Astrocyte of the hippocampus (primary cell): ENCODE data around the gene DISP1.

Experiments used
- DNase-seq: peaks from one replicate; pipeline ENCODE4 v3.0.0; 2011; ENCODE audit warnings: low read depth, low spot score

DISP1 gene

DNA sequence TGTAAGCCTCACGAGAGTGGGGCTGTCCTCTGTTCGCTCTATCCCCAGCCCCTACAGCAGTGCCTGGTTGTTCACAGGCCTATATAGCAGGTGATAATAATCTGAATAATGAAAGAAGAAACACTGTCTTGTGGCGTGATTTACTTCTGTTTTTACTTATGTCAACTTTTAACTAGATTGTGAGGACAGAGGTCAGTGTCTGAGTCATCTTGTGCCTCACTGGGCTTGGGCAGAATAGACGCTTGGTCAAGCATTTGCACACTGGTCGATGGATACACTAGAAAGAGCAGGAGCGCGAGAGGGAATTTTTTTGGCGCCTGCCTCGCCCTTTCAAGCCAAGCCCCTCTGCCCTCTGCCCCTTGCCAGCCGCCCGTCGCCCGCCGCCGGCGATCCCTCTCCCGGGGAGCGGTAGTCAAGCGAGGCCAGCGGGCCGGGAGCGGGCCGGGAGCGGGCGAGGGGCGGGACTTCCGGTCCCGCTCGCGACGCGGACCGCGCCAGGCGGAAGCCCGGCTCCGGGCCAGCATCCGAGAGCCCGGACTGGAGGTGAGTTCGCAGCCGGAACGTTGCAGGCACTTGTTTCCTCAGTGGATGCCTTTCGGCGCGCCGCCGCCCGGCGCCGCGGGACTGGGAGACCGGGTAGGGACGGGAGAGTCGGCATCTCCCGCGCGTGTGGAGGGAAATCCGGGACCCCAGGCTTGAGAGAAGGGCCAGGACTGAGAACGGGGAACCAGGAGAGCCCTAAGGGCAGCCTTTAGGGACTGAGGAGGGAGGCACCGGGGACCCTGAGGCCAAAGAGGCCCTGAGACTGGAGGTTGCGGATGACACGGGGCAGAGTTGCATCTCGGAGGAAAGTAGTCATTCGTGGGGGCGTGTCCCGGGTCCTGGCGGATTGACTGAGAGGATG, at the start of gene DISP1:
DISP1 (plus strand) TSS at position 504 of the 904 bp plus-strand sequence. CDS start 127,785 bp downstream, outside the sequence.
- peak; percentile 92 for DNase-seq

GRCh38 chr1:222767152-222767571, 47.7 kb upstream of the DISP1 start:
- DNase-seq, result no peak

- no peak for DNase-seq
Observed at GRCh38 chr1:222768592-222768991, 46.2 kb upstream of the DISP1 start.

- no peak for DNase-seq
Observed at GRCh38 chr1:222769181-222769580, 45.7 kb upstream of the DISP1 start.

- DNase-seq, result peak; percentile 60
Observed at GRCh38 chr1:222769971-222770620, 44.7 kb upstream of the DISP1 start.

DNA sequence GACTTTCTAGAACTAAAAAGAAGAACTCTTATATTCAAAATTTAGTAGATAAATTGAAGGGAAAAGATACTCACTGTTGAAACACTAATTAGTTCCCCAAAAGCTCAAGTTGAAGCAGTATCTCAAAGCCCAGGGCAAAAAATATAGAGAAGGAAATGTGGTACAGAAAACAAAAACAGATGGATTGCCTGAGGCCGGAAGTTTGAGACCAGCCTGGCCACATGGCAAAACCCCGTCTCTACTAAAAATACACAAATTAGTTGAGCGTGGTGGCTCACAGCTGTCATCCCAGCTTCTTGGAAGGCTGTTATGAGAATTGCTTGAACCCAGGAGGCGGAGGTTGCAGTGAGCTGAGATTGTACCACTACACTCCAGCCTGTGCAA, 41.9 kb upstream of the DISP1 start:
- DNase-seq, result no peak

- DNase-seq, result no peak
Observed at GRCh38 chr1:222777463-222777862, 37.4 kb upstream of the DISP1 start.

- DNase-seq, result no peak
Observed at GRCh38 chr1:222777977-222778376, 36.9 kb upstream of the DISP1 start.

DNA sequence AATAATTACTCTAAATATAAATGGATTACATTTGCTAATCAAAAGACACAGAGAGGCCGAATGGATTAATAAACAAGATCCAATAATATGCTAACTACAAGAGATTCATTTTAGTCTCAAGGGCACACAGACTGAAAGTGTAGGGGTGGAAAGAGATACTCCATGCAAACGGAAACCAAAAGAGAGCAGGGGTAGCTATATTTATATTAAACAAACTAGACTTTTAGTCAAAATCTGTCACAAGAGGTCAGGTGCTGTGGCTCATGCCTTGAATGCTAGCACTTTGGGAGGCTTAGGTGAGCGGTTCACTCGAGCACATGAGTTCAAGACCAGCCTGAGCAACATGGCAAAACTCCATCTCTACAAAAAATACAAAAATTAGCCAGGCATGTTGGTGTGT, 33.6 kb upstream of the DISP1 start:
- DNase-seq, result no peak

- no peak for DNase-seq
Observed at GRCh38 chr1:222783051-222783450, 31.8 kb upstream of the DISP1 start.

GRCh38 chr1:222784371-222784770, 30.5 kb upstream of the DISP1 start:
- DNase-seq, result no peak

DNA sequence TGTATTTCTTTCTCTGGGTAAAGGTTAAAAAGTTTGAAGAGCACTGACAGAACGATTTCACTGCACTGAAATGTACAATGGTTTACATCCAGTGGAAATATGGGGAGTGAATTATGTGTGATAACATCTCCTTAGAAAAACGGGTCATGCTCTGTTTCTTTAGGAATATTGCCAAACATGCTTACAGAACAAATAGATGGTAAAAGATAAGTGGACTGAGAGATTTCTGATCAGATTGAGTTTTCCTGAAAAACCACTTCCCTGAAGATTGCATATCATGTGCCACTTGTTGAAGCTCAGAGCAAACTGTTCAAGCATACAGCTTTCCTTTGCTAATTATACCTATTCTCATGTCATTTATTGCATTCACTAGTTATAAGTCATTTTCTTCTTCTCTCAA, 29.9 kb upstream of the DISP1 start:
- DNase-seq, result no peak

GRCh38 chr1:222785529-222785928, 29.3 kb upstream of the DISP1 start:
- no peak for DNase-seq

GRCh38 chr1:222786121-222786520, 28.7 kb upstream of the DISP1 start:
- peak; percentile 11 for DNase-seq

DNA sequence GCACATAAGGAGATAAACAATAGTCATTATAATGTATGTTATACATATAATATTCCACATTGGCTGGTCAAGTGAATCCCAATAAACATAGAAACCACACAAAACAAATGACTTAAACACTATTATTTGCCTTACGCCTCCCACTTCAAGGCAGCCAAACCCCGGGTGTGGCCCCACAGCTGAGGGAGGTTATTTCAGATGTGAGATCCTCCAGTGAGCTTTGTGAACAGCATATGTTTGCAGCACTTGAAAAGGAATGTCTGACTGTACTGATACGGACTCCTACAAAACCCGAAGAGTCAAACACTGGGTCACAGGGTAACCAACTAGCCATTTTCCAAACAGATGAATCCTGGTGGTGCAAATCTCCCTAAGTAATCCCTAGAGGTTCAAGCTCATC, 27.1 kb upstream of the DISP1 start:
- DNase-seq, result no peak

DNA sequence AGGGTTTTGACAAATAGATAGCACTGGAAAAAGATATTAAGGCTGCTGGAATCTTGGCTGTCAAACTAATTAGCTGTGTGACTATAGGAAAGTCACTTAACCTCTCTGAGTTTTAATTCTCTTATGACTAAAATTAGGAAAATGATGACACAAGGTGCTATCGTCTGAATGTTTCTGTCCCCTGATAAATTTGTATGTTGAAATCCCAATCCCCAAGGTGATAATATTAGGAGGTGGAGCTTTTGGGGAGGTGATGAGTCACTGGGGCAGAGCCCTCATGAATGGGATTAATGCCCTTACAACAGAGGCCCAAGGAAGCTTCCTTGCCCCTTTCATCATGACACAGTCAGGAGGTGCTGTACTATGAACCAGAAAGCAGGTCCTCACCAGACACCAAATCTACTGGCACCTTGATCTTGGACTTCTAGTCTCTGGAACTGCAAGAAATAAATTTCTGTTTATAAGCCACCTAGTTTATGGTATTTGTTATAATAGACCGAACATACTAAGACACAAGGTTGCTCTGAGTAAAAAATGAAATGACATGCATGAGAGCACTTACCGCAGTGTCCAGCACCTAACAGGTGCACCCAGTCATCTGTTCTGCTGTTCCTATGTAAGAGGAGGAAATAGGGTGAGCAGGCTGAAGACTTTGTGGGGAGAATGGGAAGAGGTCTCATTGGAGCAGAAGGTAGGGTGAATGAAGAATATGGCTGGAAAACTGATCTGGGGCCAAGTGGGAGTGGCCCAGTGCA, 26.3 kb upstream of the DISP1 start:
- DNase-seq, result no peak

DNA sequence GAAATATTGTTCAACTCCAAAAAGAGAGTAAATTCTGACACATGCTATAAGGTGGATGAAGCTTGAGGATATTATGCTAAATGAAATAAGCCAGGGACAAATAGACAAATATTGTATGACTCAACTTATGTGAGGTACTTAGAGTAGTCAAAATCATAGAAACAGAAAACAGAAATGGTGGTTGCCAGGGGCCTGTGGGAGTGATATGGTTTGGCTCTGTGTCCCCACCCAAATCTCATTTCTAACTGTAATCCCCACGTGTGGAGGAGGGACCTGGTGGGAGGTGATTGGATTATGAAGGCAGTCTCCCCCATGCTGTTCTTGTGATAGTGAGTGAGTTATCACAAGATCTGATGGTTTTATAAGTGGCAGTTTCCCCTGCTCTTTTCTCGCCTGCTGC, 24.7 kb upstream of the DISP1 start:
- DNase-seq, result no peak

DNA sequence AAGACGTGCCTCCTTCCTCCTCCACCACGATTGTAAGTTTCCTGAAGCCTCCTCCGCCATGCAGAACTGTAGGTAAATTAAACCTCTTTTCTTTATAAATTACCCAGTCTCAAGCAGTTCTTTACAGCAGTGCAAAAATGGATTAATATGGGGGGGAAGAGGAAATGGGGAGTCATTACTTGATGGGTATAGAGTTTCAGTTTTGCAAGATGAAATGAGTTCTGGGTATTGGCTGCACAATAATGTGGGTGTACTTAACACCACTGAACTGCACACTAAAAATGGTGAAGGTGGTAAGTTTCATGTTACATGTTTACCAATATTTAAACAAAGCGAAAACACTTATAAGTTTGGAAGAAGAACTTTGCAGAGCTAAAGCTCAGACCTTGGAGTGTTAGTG, 24.3 kb upstream of the DISP1 start:
- DNase-seq, result no peak

- peak; percentile 26 for DNase-seq
Observed at GRCh38 chr1:222791006-222791710, 23.7 kb upstream of the DISP1 start.

DNA sequence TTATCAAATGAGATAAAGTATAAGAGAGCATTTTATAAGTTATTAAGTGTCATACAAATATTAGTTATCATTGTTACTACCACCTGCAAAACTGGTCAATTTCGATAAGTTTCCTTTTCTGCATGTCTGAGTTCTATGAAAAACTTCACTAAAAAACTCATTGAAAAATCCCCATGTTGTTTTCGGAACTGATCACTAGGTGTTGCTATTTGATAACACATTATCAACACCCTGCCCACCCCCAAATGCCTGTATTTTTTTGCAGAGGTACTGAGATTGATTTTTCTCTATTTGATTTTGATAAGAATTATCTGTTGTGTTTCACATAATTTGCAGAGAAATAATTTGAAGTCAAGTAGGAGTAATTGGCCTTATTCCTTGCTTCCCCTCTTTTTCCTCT, 22.1 kb upstream of the DISP1 start:
- peak; percentile 49 for DNase-seq

DNA sequence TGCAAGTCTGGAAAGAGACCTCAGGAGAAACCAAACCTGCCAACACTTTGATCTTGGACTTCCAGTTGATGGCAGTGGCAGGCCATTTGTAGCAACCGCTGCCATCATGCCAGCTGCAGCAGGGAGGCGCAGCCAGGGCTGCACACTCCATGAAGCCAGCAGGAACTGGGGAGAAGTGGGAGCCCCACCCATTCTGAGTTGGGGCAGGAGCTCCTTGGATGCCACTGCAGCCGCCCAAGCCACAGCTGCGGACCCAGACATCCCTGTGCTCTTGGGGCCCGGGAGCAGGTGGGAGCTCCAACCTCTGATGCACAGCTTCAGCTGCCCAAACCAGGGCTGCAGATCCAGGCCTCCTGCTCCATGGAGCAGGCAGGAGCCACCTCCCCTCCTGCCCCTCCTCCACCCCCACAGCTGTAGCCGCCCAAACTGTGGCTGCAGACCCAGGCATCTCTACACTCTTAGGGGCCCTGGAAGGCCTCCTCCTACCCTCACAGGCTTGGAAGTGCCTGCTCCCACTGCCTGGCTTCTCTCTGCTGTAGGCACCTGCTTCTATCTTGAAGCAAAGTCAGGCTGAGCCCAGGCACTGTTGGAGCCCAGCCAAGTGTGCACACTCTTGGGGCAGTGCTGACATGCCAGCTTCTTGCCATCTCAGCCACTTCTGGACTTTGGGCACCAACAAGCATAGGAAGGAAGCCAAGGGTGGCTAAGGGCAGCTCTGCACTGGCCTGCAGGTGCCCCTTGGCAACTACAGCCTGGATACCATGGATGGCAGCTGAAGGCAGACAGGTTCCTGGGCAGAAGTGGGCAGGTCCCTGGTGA, 20.0 kb upstream of the DISP1 start:
- no peak for DNase-seq
